Ishikawa (cell line): ENCODE results near the gene PRSS38.

Source experiments
- CEBPB ChIP-seq: IDR thresholded peaks from 2 replicates; pipeline ENCODE4 v1.6.1; 2012
- CREB1 ChIP-seq: IDR thresholded peaks from 2 replicates; pipeline ENCODE4 v1.6.1; 2012; ENCODE audit warnings: low read depth
- EGR1 ChIP-seq: IDR thresholded peaks from 2 replicates; pipeline ENCODE4 v1.6.1; 2012
- EP300 ChIP-seq: IDR thresholded peaks from 2 replicates; pipeline ENCODE4 v1.6.1; 2012; ENCODE audit warnings: borderline replicate concordance
- MAX ChIP-seq: IDR thresholded peaks from 2 replicates; pipeline ENCODE4 v1.6.1; 2012
- RAD21 ChIP-seq: IDR thresholded peaks from 2 replicates; pipeline ENCODE4 v1.6.1; 2012; ENCODE audit warnings: low read depth
- REST ChIP-seq: IDR thresholded peaks from 2 replicates; pipeline ENCODE4 v1.6.1; 2012; ENCODE audit warnings: low read depth, mild to moderate bottlenecking
- TAF1 ChIP-seq: IDR thresholded peaks from 2 replicates; pipeline ENCODE4 v1.6.1; 2012; ENCODE audit warnings: low read depth, mild to moderate bottlenecking
- TCF12 ChIP-seq: IDR thresholded peaks from 2 replicates; pipeline ENCODE4 v1.6.1; 2012; ENCODE audit warnings: low read depth
- USF1 ChIP-seq: IDR thresholded peaks from 2 replicates; pipeline ENCODE4 v1.6.1; 2012
- YY1 ChIP-seq: IDR thresholded peaks from 2 replicates; pipeline ENCODE4 v1.6.1; 2012; ENCODE audit warnings: low read depth
- ZBTB7A ChIP-seq: IDR thresholded peaks from 2 replicates; pipeline ENCODE4 v1.6.1; 2012; ENCODE audit warnings: low read depth

- TF ChIP-seq EGR1 = no peak
- no peak for TF ChIP-seq YY1
- no peak for TF ChIP-seq TCF12
- no peak for TF ChIP-seq EP300
- TF ChIP-seq USF1 = no peak
- TF ChIP-seq REST = no peak
- no peak for TF ChIP-seq RAD21
- no peak for TF ChIP-seq TAF1
- no peak for TF ChIP-seq CEBPB
- no peak for TF ChIP-seq ZBTB7A
- TF ChIP-seq MAX = no peak
- no peak for TF ChIP-seq CREB1
Measured at GRCh38 chr1:227856147-227856858, 40.8 kb downstream of the PRSS38 start.
